ENCODE measurements around the gene CERS2. TPM values are rescaled to one million over a fixed set of nuclear protein-coding genes. Genes with fewer than 3 reads are reported as not detected.

The CERS2 gene
- total and polyA plus RNA-seq, 2 of the 8 experiments (the other 6 are each of a cell fraction or from before 2014, with no cell fraction given): 216 to 237 TPM

DNA sequence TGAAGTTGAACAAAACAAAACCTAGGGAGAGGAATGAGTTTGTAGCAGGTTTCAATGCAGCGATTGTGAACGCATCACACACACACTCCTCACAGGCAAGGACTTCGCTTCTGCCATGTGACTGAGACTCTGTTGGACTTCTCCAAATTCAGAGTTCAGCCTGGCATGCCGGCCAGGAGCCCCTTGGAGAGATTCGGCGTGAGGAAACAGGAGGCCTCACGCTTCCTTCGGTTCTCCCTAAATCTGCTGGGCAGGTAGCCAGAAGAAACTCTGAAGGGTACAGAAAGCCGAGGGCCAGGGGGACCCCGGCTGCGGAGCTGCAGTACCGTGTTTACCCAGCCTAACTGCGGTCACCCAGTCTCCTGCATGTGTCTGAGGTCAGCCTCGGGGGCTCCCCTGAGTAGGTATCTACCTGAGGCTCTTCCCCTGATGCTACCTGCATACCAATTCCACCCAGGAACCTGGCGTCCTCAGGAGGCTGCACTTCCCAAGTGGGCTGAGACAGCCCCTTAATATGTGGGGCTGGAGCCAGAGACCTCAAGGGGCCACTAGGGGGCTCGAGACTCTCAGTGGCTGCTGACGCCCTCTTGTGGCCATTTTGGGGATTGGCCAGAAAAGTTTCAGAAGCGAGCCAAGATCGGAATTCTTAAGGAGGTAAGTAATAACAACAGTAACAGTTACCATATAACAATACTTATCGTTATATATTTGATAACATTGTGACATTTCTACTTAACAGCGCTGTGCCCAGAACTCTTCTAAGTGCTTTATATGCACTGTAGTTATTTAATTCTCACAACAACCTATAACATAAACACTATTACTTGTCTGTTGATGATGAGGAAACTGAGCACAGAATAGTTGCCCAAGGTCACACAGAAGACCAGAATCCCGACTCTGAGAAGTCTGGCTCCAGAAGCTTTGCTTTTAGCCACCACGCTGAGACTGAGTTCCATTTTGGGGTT lies 4.7 kb upstream of the CERS2 start:
- no peak overlapping the region for H3K14ac ChIP-seq (ENCODE audit: insufficient read length)
- H2AK5ac ChIP-seq (ENCODE audit: low read depth, low read length): no peak overlapping the region
- no peak overlapping the region for H3K23ac ChIP-seq (ENCODE audit: insufficient read length)
- FAIRE-seq: peak; percentile 76
- no peaks in the 10 kb centered on the region for H3K27me3 ChIP-seq (replicated peaks in 1 of 4; ENCODE audit: control insufficient read depth in 3 of 4, extremely low read depth in 1 of 4, insufficient read depth in 3 of 4, low read length in 3 of 4)
- peak overlapping the region; percentile 75; the same call in 1 of the 2 replicates for H2BK12ac ChIP-seq (ENCODE audit: low read depth, low read length)
- H3K27ac ChIP-seq (ENCODE audit: low read depth, low read length): no peak overlapping the region
- no peaks in the 10 kb centered on the region; the same call in 1 of the 2 replicates for H3K79me1 ChIP-seq (ENCODE audit: low read depth, low read length)
- DNase-seq (ENCODE audit: low read depth in 1 of 2, low spot score in 2 of 2): peak; percentile 61 to 95
- peaks cover 0 to 4% of the 10 kb centered on the region in 2 experiments; a peak in 1 of 4 replicates for H3K79me2 ChIP-seq (ENCODE audit: control insufficient read depth in 1 of 2, insufficient read depth in 2 of 2, low read length in 2 of 2)
- 39% methylated on average over 23 of the region's 23 CpGs; no CpG with 5 or more reads in 1 of the 2 experiments for WGBS, 2 experiments (ENCODE audit: extremely low coverage in 1 of 2, insufficient coverage in 1 of 2, insufficient read length in 1 of 2, insufficient replicate concordance in 2 of 2, low coverage in 1 of 2, low lambda C conversion rate in 2 of 2, missing lambda C conversion rate in 1 of 2)
- CTCF ChIA-PET (ENCODE audit: partially characterized antibody): interaction anchor here (0.6 to 14.5 kb wide), 16 partner anchors 8 to 205 kb away, joined by 3 to 183 read pairs (median 8); partner anchors contain the start of genes MINDY1 and SETDB1
- H2BK5ac ChIP-seq (ENCODE audit: low read depth, low read length): peak overlapping the region; percentile 79; the same call in 1 of the 2 replicates
- peak overlapping the region; percentile 47 for H4K5ac ChIP-seq (ENCODE audit: insufficient read length, low read depth, low read length)
- no peaks in the 10 kb centered on the region for H3K36me3 ChIP-seq (ENCODE audit: control insufficient read depth in 2 of 4, insufficient read depth in 4 of 4, low read length in 3 of 4)
- no peaks in the 10 kb centered on the region for H3K9me3 ChIP-seq (ENCODE audit: insufficient read depth in 2 of 2, low read depth in 1 of 2, low read length in 1 of 2)
- H3K56ac ChIP-seq (replicated peaks; ENCODE audit: insufficient read length, low read depth, low read length): no peak overlapping the region
- no peak overlapping the region; the same call in 1 of the 2 replicates for H4K8ac ChIP-seq (ENCODE audit: extremely low read depth, insufficient read depth, low read length)
- H3K4ac ChIP-seq (replicated peaks; ENCODE audit: insufficient read length, low read depth, low read length): peak overlapping the region; percentile 36
- H4K20me1 ChIP-seq (replicated peaks in 1 of 2; ENCODE audit: control insufficient read depth in 1 of 2, insufficient read depth in 2 of 2, low read length in 2 of 2): no peaks in the 10 kb centered on the region
- no peak overlapping the region; the same call in 1 of the 2 replicates for H2BK15ac ChIP-seq (ENCODE audit: low read length)
- peak overlapping the region; percentile 1 to 41; a peak in 3 of 4 replicates for H3K4me2 ChIP-seq (ENCODE audit: insufficient read depth in 1 of 2, low read depth in 2 of 2, low read length in 2 of 2)
- H3K9ac ChIP-seq (replicated peaks in 1 of 4; ENCODE audit: extremely low read depth in 1 of 4, low read depth in 3 of 4, low read length in 3 of 4): no peak overlapping the region
- peak overlapping the region; percentile 5 for H2BK120ac ChIP-seq (replicated peaks; ENCODE audit: low read depth, low read length)
- H3K23me2 ChIP-seq (ENCODE audit: low read depth, low read length): peaks cover 3% of the 10 kb centered on the region
- peak overlapping the region; percentile 23 for H2BK20ac ChIP-seq (ENCODE audit: low read length)
- H3K18ac ChIP-seq (ENCODE audit: extremely low read depth, low read length): peak overlapping the region; percentile 91
- peaks cover 9 to 42% (median 33%) of the 10 kb centered on the region in 4 experiments for H3K4me1 ChIP-seq (replicated peaks in 1 of 4; ENCODE audit: control insufficient read depth in 3 of 4, insufficient read depth in 4 of 4, low read length in 3 of 4)
- peak overlapping the region; percentile 36 for H4K91ac ChIP-seq (replicated peaks; ENCODE audit: insufficient read length, low read length)
- H3K4me3 ChIP-seq (ENCODE audit: extremely low read depth in 1 of 4, insufficient read depth in 2 of 4, low read depth in 3 of 4, low read length in 4 of 4): no peak overlapping the region; a peak in 1 of 8 replicates
- H2AFZ ChIP-seq (ENCODE audit: low read length): no peak overlapping the region
- POLR2A ChIA-PET (ENCODE audit: partially characterized antibody): interaction anchor here (0.6 to 11.3 kb wide), 7 partner anchors 7 to 72 kb away, joined by 3 to 133 read pairs (median 6); partner anchors contain the start of genes CERS2 and MINDY1
- no peak for TF ChIP-seq RBBP5 (IDR thresholded peaks at IDR 0.05; ENCODE audit: borderline replicate concordance, low read depth, low read length)
- TF ChIP-seq TAF1 (IDR thresholded peaks at IDR 0.05; ENCODE audit: low read depth, low read length): no peak
- TF ChIP-seq GTF2F1 (IDR thresholded peaks at IDR 0.05; ENCODE audit: borderline replicate concordance, low read depth, low read length): 0 out of 2 replicates have a peak, but pooled peaks have one; percentile 15
- no peak for TF ChIP-seq EGR1 (IDR thresholded peaks at IDR 0.05; ENCODE audit: borderline replicate concordance, low read depth, low read length)
- TF ChIP-seq RXRA (IDR thresholded peaks at IDR 0.05; ENCODE audit: insufficient read depth, low read depth, low read length): 0 out of 2 replicates have a peak, but pooled peaks have one; percentile 56
- TF ChIP-seq SIRT6 (IDR thresholded peaks at IDR 0.05; ENCODE audit: low read length): no peak
- TF ChIP-seq, protein P1, sequence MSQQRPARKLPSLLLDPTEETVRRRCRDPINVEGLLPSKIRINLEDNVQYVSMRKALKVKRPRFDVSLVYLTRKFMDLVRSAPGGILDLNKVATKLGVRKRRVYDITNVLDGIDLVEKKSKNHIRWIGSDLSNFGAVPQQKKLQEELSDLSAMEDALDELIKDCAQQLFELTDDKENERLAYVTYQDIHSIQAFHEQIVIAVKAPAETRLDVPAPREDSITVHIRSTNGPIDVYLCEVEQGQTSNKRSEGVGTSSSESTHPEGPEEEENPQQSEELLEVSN (IDR thresholded peaks at IDR 0.05): no peak
- TF ChIP-seq MAX (IDR thresholded peaks at IDR 0.05): no peak
- TF ChIP-seq YY1 (IDR thresholded peaks at IDR 0.05; ENCODE audit: low read depth, low read length): peak; percentile 53; the same call in 1 of the 2 replicates
- TF ChIP-seq BACH1 (IDR thresholded peaks at IDR 0.05; ENCODE audit: low read length): peak; percentile 78

All from H1 (cell line).